RWPE2 (cell line): ENCODE results near the gene FAM13C.

Experiments
- ATAC-seq: fragments of 200-7000 bp; cut with Tn5 transposase; 3 replicates; pipeline ENCODE4 v1.9.1; 2021; ENCODE audit warnings: low read depth
- DNase-seq: peaks from one replicate; pipeline ENCODE4 v3.0.0-alpha.2; 2020; ENCODE audit warnings: low spot score
- H3K27ac ChIP-seq: fragments of 450-650 bp; 2 replicates; pipeline ENCODE4 v1.5.1; 2017; ENCODE audit warnings: mild to moderate bottlenecking; ENCODE audit not compliant: poor library complexity, severe bottlenecking
- H3K27me3 ChIP-seq: fragments of 250-450 bp; sonication (Bioruptor Pico); 2 replicates; pipeline ENCODE4 v1.5.1; 2021; ENCODE audit warnings: mild to moderate bottlenecking, moderate library complexity; ENCODE audit not compliant: insufficient read depth, poor library complexity, severe bottlenecking
- H3K36me3 ChIP-seq: fragments of 250-450 bp; sonication (Bioruptor Pico); 2 replicates; pipeline ENCODE4 v1.5.1; 2020; ENCODE audit warnings: low read depth, mild to moderate bottlenecking, moderate library complexity
- H3K4me1 ChIP-seq: fragments of 250-450 bp; sonication (Bioruptor Pico); 2 replicates; pipeline ENCODE4 v1.5.1; 2021; ENCODE audit warnings: mild to moderate bottlenecking, moderate library complexity; ENCODE audit not compliant: insufficient read depth, poor library complexity, severe bottlenecking
- H3K4me3 ChIP-seq: fragments of 250-450 bp; sonication (Bioruptor Pico); 2 replicates; pipeline ENCODE4 v1.5.1; 2021; ENCODE audit warnings: mild to moderate bottlenecking, moderate library complexity; ENCODE audit not compliant: severe bottlenecking
- H3K9me3 ChIP-seq: fragments of 250-450 bp; sonication (Bioruptor Pico); 2 replicates; pipeline ENCODE4 v1.5.1; 2021; ENCODE audit warnings: mild to moderate bottlenecking, moderate library complexity; ENCODE audit not compliant: severe bottlenecking
- TF ChIP-seq, protein P1 (sequence below): fragments of 450-650 bp; IDR thresholded peaks from one replicate; pipeline ENCODE4 v1.5.1; 2017; ENCODE audit warnings: mild to moderate bottlenecking, moderate library complexity; ENCODE audit not compliant: poor library complexity, severe bottlenecking

FAM13C gene

DNA sequence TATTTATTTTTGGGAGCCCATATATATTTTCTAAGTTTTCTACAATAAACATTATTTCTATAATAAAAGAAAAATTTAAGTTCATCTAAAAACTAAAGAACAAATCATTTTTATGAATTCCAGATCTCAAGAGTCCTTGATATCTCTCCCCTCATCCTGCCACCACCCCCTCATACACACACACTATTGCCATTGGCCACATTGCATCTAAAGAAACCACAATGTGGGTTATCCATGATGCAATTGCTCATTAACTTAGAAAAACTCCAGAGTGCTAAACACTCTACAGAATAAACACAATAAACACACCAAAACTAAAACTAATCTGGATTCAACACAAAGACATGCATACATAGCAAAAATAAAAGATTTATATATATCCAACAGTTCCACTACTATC lies 37.8 kb downstream of the FAM13C start:
- H3K27me3 ChIP-seq: no peaks in the 10 kb centered on the region
- DNase-seq: no peak
- ATAC-seq: no peak
- H3K4me1 ChIP-seq: no peaks in the 10 kb centered on the region
- H3K4me3 ChIP-seq: no peak overlapping the region
- H3K27ac ChIP-seq: no peak overlapping the region
- TF ChIP-seq, protein P1, sequence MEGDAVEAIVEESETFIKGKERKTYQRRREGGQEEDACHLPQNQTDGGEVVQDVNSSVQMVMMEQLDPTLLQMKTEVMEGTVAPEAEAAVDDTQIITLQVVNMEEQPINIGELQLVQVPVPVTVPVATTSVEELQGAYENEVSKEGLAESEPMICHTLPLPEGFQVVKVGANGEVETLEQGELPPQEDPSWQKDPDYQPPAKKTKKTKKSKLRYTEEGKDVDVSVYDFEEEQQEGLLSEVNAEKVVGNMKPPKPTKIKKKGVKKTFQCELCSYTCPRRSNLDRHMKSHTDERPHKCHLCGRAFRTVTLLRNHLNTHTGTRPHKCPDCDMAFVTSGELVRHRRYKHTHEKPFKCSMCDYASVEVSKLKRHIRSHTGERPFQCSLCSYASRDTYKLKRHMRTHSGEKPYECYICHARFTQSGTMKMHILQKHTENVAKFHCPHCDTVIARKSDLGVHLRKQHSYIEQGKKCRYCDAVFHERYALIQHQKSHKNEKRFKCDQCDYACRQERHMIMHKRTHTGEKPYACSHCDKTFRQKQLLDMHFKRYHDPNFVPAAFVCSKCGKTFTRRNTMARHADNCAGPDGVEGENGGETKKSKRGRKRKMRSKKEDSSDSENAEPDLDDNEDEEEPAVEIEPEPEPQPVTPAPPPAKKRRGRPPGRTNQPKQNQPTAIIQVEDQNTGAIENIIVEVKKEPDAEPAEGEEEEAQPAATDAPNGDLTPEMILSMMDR: no peak
- H3K36me3 ChIP-seq: no peaks in the 10 kb centered on the region
- no peaks in the 10 kb centered on the region for H3K9me3 ChIP-seq

DNA sequence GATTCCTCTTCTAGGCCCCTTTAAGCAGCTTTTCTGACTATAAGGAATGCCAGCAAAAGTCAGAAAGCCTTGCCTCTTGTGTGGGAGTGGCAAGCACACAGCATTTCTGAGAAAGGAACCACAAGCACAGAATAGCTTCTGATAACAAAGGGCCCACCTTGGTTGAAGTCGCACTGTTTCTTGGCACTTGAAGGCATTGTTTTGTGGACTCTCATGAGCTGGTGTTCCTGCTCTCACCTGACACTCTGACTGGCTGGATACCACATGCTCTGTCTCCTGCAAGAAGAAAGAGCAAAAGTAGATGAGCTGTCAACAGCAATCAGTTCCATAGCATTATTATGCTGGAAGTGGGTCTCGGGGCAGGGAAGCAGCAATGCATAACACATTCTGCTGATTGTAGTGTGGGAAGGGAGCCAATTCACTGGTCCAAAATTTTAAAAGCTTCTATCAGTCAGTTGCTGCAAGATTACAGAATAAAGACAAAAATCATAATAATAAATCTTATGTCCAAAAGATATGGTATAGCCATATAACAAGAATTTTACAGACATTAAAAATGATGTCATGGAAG lies 38.4 kb downstream of the FAM13C start:
- Histone ChIP-seq H3K4me3 (no peak overlapping the region), H3K27ac (no peak overlapping the region)

DNA sequence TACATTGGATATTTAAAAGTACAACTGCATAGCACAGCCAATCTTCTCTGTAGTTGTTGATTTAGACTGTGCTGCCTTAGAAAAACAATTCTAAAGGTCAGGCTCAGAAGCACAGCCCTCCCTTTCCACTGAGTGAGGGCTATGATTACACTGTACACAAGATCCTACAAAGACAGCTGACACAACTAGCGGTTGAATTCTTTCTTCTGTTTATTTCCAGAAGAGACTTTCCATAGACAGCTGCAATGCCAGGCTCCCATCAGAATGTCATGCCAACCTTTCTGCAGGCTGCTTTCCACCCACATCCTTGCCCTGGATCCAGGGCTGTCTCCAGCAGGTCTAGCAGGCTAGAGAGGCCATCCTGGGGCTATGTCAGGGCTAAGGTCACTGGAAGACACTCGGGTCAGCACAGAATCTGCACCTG lies 39.3 kb downstream of the FAM13C start:
- H3K27ac ChIP-seq: no peak overlapping the region
- no peak for DNase-seq
- TF ChIP-seq, protein P1: no peak
- no peaks in the 10 kb centered on the region for H3K36me3 ChIP-seq
- H3K4me1 ChIP-seq: no peaks in the 10 kb centered on the region
- no peak overlapping the region for H3K4me3 ChIP-seq
- H3K9me3 ChIP-seq: no peaks in the 10 kb centered on the region
- no peaks in the 10 kb centered on the region for H3K27me3 ChIP-seq
- ATAC-seq: no peak

More for the DNA sequence above, 38.4 kb downstream of the FAM13C start:
- no peaks in the 10 kb centered on the region for H3K36me3 ChIP-seq
- no peaks in the 10 kb centered on the region for H3K4me1 ChIP-seq
- TF ChIP-seq, protein P1: no peak
- H3K9me3 ChIP-seq: no peaks in the 10 kb centered on the region
- ATAC-seq (no peak), DNase-seq (no peak)
- H3K27me3 ChIP-seq: no peaks in the 10 kb centered on the region

DNA sequence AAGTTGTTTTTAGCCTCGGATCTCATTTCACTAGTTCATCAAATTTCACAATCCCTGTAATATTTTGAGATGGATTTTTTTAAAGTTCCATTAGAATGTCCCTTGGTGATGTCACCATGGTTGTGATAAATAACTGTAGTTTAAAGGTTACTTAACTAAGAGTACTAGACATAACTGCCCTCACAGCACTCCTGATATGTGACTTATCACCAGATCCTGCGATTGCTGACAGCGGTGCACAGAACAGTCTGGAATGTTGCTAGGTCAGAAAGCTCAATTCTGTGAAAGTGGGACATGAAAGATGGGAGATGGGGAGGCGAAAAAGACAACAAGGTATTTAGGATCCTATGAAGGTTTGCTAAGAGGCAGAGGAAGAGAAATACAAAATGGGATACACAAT lies 40.2 kb downstream of the FAM13C start:
- ATAC-seq (no peak), DNase-seq (no peak)
- Histone ChIP-seq H3K4me1 (no peaks in the 10 kb centered on the region), H3K9me3 (no peaks in the 10 kb centered on the region), H3K27me3 (no peaks in the 10 kb centered on the region), H3K4me3 (no peak overlapping the region), H3K27ac (no peak overlapping the region), H3K36me3 (no peaks in the 10 kb centered on the region)
- TF ChIP-seq, protein P1: no peak

DNA sequence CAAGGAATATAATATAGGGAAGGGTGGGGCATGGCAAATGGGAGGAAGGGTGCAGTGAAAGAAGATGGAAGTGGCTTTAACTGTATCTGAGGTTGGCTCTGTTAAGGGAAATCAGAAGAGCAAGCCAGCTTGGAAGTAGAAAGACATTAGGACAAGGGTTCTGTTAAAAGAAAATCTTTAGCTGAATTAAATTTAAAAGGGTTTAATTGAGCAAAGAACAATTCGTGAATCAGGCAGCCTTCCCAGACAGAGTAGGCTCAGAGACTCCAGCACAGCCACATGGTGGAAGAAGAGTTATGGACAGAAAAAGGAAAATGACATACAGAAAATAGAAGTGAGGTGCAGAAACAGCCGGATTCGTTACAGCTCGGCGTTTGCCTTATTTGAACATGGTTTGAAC lies 42.0 kb downstream of the FAM13C start:
- Histone ChIP-seq H3K4me1 (no peaks in the 10 kb centered on the region), H3K36me3 (no peaks in the 10 kb centered on the region), H3K9me3 (no peaks in the 10 kb centered on the region), H3K4me3 (no peak overlapping the region), H3K27ac (no peak overlapping the region), H3K27me3 (no peaks in the 10 kb centered on the region)
- TF ChIP-seq, protein P1: no peak
- ATAC-seq (no peak), DNase-seq (no peak)
